HG02970 (cell line): ENCODE data around the gene PAMR1.

ENCODE experiments used
- ATAC-seq: cut with Tn5 transposase; IDR thresholded peaks from one replicate; pipeline ENCODE4 v1.9.1; 2021; ENCODE audit warnings: mild to moderate bottlenecking, moderate library complexity, moderate number of reproducible peaks; ENCODE audit not compliant: unreplicated experiment, low FRiP score

Gene PAMR1

DNA sequence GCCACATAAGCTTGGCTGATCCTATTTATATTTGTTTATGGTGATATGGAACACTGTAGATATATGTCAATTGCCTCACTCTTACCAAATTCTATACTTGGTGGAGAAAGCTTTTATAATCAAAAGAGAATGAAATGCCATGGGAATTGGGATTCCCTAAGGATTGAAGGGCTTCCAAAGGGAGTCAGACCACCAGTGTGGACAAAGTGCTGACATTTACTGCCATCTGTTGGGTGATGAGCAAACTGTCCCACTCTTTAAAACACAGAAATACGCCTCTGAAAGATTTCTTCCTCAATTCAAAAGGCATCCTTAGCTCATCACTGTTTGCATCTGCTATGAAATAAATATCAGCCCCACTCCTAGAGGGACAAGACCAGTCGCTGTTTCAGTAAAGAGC lies 113.1 kb downstream of the PAMR1 start:
- no peak for ATAC-seq

DNA sequence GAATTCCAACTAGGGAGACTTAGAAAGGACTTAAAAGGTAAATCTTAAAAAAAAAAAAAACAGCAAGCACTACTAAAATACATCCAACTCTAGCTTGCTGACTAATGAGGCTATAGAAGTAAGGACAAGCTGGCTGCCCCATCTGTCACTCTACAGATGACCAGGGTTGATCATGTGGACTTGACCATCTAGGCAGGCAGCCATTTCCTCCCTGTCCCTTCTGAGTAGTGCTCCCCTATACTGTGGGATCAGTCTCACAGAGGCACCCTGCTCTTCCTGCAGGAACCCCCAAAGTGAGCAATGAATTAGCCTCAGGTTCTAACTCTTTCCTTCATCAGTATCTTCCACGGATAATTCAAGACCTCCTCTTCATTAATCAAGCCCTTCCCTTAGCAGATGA lies 118.4 kb downstream of the PAMR1 start:
- no peak for ATAC-seq

DNA sequence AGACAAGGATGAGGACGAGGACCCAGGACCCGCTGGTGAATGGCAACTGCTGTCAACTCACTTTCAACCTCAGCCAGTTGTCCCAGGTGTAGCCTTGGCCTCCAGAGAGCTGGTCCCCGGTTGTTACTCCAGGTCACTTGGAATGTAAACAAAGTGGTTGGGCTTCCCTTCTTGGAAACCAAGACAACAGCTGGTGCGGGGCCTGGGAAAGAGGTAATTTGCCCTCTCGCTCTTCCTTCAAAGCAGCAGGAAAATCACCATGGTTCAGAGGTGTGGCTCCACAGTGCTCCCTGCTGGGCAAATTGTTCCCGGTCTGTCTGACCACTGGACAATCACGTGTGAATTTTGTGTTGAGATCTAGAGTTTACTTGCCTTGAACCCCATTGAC lies 121.0 kb downstream of the PAMR1 start:
- ATAC-seq = no peak

DNA sequence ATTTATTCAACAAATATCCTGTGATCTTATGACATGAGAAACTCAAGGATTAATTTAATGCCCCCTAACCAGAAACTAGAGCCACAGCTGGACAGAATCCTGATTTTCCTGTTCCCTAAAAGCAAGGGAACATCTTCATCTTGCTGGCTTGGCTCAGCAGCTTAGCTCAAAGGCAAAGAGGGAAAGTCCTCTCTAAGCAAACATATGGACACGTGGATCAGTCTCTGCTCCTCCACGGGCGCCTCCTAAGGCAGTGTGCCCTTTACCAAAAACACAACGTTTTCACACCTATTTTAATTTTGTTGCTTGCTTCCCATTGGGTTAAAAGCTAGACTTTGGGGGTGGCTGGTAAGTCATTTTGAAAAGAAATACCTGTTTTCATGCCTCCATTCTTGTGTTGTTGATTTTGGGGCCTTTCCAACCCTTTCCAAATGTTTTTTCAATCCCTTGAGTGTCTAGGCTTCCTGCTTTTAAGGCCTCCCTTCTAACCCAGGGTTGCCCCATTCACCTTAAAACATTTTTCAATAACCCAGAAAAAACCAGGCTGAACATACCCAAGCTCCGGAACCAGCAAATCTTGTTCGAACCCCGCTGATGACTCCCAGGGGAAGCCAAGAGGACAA lies 121.5 kb downstream of the PAMR1 start:
- ATAC-seq = no peak

DNA sequence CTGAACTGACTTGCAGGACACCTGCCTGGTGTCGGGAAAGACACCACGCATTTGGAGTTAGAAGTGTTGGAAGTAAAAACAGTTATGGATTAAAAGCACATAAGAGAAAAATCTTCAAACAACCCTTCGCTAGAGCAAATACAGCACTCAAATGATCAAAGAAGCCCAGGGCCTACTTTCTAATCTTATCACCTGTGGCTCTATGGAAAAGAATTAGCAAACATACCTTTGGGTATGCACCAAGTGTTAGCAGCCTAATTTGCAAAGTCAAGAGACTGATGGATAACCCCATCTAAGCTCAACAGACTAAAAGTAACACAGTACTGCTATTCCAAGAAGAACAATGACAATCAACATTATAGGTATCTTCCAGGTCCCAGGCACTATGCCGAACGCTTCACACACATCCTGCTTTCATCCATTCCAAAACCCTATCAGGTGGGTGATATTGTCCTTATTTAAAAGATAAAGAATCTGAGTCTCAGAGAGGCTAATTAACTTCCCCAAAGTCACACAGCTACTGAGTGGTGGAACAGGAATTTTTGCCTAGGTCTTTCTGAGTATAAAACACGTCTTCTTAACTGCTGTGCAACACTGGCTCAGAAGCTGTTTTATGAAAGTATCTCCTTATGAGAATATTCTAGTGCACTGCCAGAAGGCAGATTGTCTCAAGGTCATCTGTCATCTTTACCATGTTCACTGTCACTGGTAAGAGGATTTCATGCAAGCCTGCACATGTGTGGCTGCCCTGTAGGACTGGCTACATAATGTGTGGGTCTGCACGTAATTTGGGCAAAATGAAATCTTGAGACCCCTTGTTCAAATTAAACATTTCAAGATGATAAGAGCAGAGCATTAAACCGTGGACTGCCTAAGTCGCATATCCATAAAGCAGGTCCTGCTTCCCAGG lies 122.4 kb downstream of the PAMR1 start:
- ATAC-seq = no peak

DNA sequence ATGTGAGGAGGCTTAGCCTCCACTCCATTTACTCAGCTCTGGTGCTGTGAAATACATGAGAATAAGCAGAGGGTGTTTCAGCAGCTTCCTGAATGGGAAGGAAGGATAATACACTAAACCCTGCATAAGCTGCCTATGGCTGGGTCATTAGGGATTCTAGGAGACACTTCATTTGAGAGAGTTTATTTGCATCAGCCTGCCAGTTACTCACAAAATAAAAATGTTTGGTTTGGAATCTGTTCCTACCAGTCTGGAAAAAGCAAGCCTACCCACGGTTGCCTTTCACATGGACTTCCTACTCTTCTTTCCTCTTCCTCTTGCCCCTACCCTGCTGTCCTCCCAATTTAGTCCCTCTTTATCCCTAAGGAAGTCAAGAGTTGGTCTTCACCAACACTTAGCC lies 126.5 kb downstream of the PAMR1 start:
- ATAC-seq = no peak

DNA sequence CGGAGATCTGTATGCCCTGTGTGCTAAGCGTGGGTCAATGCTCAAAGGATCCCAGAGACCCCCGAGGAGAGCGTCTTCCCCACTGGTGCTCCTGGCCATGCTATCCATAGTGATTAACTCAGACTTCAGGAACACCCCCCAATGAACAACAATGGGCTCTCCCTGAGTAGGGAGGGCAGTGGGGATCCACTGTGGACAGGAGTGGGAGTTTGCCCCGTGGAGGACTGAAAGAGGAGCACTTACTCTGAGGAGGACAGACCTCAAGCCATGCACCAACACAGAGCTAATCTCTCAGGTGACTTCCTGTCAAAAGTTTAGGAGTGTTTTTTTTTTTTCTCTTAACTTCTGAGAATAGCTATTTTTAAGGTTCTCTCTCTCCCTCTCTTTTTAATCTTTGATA lies 130.5 kb downstream of the PAMR1 start:
- no peak for ATAC-seq

DNA sequence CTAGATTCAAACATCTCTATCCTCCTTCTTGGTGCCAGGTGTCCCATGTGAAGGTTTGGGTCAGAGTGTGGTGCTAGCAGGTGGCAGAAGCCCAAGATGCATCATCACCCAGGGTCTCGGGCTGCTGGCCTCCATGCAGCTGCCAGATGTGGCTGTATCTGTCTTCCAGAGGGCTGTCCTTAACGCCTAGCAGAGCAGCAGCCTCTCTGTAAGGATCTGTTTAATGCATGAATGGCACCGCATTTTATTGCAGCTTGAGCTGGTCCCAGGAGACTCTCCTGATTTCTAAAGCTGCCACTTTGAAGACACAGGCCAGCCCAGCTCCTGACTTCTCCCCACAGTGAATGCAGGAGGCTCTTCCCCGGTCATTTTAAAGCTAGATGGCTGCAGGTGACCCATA lies 132.3 kb downstream of the PAMR1 start:
- no peak for ATAC-seq

DNA sequence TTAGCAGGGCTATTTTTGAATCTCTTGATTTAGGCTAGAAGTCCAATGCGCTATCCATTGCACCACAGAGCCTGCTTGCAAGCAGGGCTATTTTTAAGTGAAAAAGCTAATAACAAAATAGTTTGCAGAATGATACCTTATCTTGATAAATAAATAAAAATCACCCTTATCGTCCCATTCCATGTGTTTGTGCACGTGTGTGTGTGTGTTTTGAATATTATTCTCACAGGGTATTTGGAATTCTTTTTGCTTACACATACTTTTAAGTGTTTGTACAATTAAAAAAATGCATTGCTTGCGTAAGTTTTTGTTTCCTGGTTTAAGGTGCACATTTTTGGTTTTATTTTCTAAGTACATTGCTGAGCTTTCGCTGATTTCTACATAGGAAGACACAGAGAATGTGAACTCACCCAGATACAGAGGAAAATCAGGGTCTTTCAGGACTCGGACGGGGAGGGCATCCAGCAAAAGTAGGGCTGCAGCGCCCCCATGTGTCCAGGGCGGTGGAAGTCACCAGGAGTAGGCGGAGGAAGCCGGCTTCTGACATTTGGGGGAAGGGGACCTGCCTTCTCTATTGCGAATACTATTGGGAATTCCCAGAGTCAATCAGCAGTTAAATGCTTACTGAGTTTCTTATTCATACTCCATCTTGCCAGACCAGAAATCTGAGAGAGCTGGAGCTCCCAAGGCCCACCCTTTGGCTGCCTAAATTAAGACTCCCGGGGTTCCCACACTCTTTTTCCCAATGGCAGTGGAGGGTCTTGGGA lies 133.3 kb downstream of the PAMR1 start:
- no peak for ATAC-seq

DNA sequence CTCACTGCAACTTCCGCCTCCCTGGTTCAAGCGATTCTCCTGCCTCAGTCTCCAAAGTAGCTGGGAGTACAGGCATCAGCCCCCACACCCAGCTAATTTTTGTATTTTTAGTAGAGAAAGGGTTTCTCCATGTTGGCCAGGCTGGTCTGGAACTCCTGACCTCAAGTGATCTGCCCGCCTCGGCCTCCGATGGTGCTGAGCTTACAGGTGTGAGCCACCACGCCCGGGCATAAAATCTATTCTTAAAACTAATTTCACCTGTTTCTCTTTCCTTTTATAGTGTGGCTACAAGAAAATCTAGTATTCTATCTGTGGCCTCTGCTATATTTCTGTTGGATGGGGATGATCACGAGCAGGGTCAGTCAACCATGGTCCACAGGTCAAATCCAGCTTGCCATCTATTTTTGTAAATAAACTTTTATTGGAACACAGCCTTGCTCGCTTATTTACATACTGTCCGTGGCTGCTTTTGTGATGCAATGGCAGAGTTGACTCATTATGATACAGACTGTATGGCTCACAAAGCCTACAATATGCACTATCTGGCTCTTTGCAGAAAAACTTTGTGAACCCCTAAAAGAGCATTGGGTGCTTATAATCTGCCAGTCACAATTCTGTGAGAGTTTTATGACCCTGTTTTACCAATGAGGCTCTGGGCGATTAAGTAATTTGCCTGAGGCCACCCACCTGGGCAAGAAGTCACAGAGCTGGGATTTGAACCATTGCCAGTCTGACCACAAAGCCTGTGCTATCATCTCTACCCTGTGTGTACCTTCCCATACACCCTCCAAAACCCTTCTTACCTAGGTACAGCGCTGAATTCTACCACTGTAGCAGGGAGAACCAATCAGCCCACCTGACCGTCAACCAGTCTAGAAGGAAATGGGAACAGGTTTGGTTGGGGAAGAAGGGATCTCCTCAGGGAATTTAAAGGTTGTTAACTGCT lies 134.4 kb downstream of the PAMR1 start:
- no peak for ATAC-seq

DNA sequence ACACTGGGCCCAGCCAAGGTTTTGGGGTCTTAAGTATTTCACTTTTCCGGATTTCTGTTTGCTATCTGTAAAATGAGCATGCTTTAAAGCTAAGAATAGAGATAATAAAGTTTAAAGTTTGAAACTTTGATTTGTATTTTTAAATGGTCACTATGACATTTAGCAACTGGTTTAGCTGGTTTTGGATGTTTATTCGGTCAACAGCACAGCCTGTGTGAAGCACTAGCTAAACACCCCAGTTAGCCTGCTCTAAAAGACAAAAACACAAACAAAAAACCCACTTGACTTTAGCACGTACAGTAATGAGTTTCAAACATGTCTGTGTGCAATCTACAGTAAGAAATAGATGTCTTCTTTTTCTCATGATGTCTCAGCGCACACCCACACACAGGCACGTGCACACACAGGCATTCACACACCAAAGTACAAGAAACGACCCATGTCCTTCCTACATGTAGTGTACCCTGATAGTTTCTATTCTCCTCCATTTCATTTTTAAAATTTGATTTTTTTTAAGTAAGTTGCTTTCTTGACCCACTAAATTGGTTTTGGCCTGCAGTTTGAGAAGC lies 135.4 kb downstream of the PAMR1 start:
- ATAC-seq = no peak

DNA sequence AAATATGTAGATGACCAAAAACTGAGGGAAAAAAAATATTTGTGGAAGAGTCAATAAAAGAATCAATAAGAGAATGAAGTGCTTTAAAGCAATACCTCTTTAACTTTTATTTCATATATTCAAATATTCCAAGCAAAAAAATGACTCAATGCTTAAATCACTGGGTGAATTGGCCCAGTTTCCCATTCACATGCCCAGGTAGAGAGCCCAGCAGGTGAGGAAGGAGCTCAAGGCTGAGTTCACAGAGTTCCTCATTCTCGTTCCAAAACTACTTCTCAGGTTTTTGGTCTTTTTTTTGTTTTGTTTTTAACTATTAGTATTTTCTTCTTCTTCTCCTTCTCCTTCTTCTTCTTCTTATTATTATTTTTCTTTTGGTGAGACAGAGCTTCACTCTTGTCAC lies 136.3 kb downstream of the PAMR1 start:
- ATAC-seq = no peak

DNA sequence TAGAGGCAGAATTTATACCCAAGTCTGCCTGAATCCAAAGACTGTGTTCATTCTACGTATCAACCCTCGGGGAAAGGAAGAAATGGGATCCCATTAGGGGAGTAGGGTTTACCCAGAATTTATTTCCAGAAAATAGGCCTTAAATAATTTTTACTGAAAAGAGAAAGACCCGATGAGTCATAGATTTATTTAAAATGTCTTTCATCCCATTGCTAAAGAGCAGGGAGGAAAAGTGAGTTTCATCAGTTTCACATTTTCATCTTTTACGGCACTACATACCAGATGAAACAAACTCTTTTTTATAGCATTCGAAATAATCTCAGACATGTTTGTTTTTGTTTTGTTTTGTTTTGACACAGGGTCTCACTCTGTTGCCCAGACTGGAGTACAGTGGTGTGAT lies 137.4 kb downstream of the PAMR1 start:
- no peak for ATAC-seq

DNA sequence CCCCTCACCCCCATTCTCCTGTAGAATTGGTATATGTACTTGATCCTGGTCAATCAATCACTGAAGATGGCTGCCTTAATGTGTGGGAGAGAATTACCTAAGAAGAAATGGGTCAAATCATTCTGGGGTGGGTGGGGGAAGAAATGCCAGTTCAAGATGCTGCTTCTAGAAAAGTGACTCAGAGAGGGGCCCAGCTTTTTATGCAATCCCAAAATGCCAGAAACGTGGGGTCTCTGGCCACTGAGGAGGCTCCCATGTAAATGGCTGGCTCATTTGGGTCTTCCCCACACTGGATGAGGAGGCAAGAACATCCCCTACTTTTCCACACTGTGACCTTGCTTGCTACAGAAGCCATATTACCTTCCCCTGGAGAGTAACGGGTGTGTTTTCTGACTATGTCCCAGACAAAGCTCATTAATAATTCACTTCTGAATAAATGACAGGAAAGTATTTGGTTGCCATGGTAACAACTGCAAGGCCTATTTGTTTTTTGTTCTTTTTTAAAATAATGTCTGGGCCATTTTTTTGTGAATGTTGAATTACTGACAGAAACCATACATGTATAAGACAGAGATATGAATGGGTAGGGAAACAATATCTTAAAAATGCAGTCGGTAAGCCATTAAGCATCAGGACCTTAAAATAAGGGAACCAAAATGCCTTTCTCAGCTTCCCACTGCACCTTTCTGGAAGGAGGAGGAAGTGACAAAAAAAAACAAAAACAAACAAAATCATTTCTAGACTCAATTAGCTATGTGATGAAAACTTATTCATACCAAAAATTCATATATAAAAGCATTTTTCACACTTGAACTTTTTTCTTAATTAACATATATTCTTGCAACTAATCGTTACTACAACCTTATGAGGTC lies 138.1 kb downstream of the PAMR1 start:
- ATAC-seq = no peak

DNA sequence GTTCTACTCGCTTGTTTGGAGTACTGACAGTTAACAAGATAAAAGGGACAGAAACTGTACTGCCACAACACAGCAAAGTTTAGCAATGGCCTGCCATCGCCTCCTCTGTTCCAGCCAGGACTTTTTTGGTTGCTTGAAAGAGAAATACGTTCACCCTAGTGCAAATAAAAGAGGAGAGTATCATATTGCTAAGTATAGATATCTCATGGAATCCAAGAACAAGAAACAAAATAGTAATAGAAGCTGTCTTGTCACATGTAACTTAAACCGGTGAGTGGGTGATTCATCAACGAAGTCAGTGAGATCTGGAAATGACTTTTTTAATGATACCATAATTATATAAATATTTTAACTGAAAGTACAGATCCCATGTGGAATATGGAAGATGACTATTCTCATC lies 141.5 kb downstream of the PAMR1 start:
- no peak for ATAC-seq
